HUES48 (cell line): Measurements from ENCODE around the gene DRG2.

Source experiments
- H3K27ac ChIP-seq: one replicate; pipeline ENCODE4 v1.7.0; 2013; ENCODE audit warnings: low read depth, low read length, inconsistent platforms
- H3K27me3 ChIP-seq: 2 replicates; pipeline ENCODE4 v1.6.1; 2013; ENCODE audit warnings: mild to moderate bottlenecking, low read length; ENCODE audit not compliant: control insufficient read depth, insufficient read depth
- H3K36me3 ChIP-seq: 2 replicates; pipeline ENCODE4 v1.6.1; 2013; ENCODE audit warnings: low read length; ENCODE audit not compliant: control insufficient read depth, insufficient read depth
- H3K4me1 ChIP-seq: 2 replicates; pipeline ENCODE4 v1.6.1; 2013; ENCODE audit warnings: mild to moderate bottlenecking, low read length; ENCODE audit not compliant: control insufficient read depth, insufficient read depth
- H3K4me3 ChIP-seq: 2 replicates; pipeline ENCODE4 v1.5.1; 2013; ENCODE audit warnings: mild to moderate bottlenecking, low read depth, low read length
- H3K9ac ChIP-seq: 2 replicates; pipeline ENCODE4 v1.6.1; 2013; ENCODE audit warnings: mild to moderate bottlenecking, low read depth, low read length, moderate library complexity
- H3K9me3 ChIP-seq: 2 replicates; pipeline ENCODE4 v1.6.1; 2013; ENCODE audit warnings: low read length; ENCODE audit not compliant: control insufficient read depth, insufficient read depth

DRG2 gene

DNA sequence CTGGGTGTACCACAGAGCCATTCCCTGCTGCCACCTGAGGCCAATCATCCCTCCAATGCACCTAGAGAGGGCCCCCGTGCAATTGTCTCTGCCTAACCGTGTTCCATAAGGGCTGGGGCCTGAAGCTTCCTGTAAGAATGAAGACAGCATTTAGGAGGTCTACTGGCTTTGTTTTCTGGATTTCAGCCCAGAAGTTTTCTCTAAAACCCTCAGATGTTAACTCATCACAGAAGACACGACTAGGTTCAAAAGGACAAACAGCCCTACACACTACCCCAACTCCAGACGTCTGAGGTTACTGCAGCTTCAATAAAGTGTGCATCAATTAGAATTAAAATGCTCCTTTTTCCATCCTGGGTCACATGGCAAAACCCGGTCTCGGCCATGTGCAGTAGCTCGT lies 10.8 kb upstream of the DRG2 start:
- no peaks in the 10 kb centered on the region for H3K9me3 ChIP-seq
- no peaks in the 10 kb centered on the region for H3K4me1 ChIP-seq

DNA sequence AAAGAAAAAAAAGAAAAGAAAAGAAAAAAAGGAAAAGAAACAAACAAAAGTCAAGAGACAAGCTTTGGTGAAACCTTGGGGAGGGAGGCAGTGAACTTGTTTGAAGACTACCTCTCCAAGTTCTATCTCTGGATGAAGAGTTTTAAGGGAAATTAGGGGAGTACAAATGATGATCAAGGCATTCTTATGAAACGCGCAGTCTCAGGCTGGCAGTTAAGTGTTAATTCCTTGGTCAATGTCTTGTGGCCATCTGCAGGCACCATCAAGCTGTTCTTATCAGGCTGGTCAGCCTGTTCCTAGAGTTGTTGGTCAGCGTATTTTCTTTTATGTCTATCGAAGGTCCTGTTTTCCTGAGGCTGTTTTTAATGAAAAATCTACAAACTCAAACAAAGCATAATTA lies 8.2 kb upstream of the DRG2 start:
- Histone ChIP-seq H3K36me3 (no peaks in the 10 kb centered on the region), H3K4me3 (no peak overlapping the region), H3K9me3 (no peaks in the 10 kb centered on the region), H3K27ac (no peak overlapping the region), H3K27me3 (no peaks in the 10 kb centered on the region), H3K4me1 (no peaks in the 10 kb centered on the region), H3K9ac (no peak overlapping the region)

More for the DNA sequence above, 10.8 kb upstream of the DRG2 start:
- no peaks in the 10 kb centered on the region for H3K27me3 ChIP-seq
- no peak overlapping the region for H3K9ac ChIP-seq
- no peaks in the 10 kb centered on the region for H3K36me3 ChIP-seq
- no peak overlapping the region for H3K27ac ChIP-seq
- H3K4me3 ChIP-seq = no peak overlapping the region

DNA sequence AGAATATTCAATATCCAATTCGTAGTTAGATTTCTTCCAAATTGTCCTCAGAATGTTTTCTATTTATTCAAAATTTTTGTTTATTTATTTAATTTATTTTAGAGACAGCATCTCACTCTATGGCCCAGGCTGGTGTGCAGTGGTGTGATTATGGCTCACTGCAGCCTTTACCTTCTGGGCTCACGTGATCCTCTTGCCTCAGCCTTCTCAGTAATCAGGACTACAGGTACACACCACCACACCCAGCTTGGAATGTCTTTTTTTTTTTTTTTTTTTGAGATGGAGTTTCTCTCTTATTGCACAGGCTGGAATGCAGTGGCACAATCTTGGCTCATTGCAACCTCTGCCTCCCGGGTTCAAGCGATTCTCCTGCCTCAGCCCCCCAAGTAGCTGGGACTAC lies 3.5 kb upstream of the DRG2 start:
- Histone ChIP-seq H3K4me3 (no peak overlapping the region), H3K9ac (no peak overlapping the region), H3K4me1 (no peaks in the 10 kb centered on the region), H3K36me3 (no peaks in the 10 kb centered on the region), H3K27me3 (no peaks in the 10 kb centered on the region), H3K9me3 (no peaks in the 10 kb centered on the region), H3K27ac (no peak overlapping the region)

DNA sequence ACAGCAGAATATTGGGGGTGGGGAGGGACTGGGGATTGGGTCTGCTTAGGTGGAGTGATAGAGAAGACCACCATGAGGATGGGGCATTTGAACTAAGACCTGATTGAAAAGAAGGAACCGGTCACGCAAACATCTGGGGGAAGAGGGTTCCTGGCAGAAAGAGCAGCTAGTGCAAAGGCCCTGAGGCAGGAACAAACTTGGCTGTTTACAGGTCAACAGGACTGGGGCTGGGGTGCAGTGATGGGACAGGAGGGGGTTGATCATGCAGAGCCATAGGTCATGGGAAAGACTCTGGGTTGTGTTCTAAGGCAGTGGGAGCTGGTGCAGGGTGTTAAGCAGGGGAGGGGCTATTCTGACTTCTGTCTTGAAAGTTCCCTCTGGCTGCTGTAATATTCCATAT lies 1.9 kb downstream of the DRG2 start:
- Histone ChIP-seq H3K27me3 (no peaks in the 10 kb centered on the region), H3K9me3 (no peaks in the 10 kb centered on the region), H3K9ac (no peak overlapping the region), H3K4me1 (no peaks in the 10 kb centered on the region), H3K27ac (no peak overlapping the region), H3K36me3 (peaks cover 18% of the 10 kb centered on the region), H3K4me3 (no peak overlapping the region)

DNA sequence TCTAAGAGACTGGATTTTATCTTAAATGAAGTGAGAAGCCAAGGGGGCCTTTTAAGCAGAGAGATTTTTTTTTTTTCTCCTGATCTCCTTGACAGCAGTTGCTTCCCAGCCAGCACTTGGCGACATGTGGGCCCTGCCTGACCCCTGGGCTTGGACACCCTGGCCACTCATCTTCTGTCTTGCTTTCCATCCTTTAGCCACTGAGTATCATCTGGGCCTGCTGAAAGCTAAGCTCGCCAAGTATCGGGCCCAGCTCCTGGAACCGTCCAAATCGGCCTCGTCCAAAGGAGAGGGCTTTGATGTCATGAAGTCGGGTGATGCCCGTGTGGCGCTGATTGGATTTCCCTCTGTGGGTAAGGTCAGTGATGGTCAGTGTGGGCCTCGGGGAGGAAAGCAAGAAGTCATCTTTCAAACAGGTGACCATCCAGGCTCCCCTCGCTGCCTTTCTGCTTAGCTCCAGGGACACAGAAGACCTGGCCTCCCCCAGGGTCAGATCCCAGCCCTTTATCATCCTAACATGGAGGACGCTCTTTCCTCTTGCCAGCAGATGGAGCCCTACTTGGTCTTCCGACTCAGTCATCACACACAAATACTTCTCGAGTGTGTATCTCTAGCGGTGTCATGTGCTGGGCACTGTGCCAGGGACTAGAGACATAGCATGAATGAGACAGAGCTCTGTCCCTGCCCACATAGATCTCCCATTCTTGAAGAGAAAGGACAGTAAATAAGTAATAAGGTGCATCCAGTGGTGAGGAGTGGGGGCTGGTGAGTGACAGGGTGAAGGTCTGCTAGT lies 6.1 kb downstream of the DRG2 start:
- no peak overlapping the region for H3K9ac ChIP-seq
- no peak overlapping the region for H3K27ac ChIP-seq

DNA sequence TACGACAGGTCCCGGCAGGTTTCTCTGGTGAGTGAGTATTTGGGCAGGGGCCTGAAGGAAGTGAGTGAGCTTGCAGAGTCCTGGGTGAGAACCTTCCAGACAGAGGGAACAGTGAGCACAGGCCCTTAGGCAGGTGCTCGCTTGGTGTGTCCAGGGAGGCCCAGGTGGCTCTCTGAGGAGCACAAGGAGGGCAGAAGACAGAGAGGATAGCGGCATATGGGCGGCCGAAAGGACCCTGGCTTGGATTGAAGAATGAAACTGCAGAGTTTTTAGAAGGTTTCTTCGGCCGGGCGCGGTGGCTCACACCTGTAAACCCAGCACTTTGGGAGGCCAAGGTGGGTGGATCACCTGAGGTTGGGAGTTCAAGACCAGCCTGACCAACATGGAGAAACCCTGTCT lies 6.7 kb downstream of the DRG2 start:
- peaks cover 58% of the 10 kb centered on the region for H3K36me3 ChIP-seq
- H3K4me3 ChIP-seq = no peak overlapping the region
- H3K27me3 ChIP-seq = no peaks in the 10 kb centered on the region
- H3K9me3 ChIP-seq = no peaks in the 10 kb centered on the region
- no peak overlapping the region for H3K27ac ChIP-seq
- H3K9ac ChIP-seq = no peak overlapping the region
- H3K4me1 ChIP-seq = no peaks in the 10 kb centered on the region

More for the DNA sequence above, 6.1 kb downstream of the DRG2 start:
- no peaks in the 10 kb centered on the region for H3K9me3 ChIP-seq
- no peaks in the 10 kb centered on the region for H3K4me1 ChIP-seq
- no peak overlapping the region for H3K4me3 ChIP-seq
- H3K36me3 ChIP-seq = peaks cover 52% of the 10 kb centered on the region
- no peaks in the 10 kb centered on the region for H3K27me3 ChIP-seq

DNA sequence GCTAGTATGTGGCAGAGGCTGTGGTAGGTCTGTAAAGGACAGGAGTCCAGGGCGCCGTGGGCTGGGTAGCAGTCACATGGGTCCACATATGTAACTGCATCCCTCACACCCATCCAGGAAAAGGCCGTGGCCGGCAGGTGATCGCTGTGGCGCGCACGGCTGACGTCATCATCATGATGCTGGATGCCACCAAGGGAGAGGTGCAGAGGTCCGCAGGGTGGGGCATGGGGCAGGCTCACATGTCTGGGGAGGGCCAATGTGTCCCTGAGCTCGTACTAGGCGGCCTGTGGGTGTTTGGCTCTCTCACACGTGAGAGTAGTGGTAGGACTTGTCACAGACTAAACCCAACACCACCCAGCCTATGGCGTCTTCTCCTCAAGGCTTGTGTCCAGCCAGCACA lies 11.8 kb downstream of the DRG2 start:
- H3K9me3 ChIP-seq = no peaks in the 10 kb centered on the region
- H3K9ac ChIP-seq = no peak overlapping the region
- H3K27ac ChIP-seq = no peak overlapping the region
- H3K4me1 ChIP-seq = no peaks in the 10 kb centered on the region
- peaks cover 75% of the 10 kb centered on the region for H3K36me3 ChIP-seq
- H3K27me3 ChIP-seq = no peaks in the 10 kb centered on the region
- H3K4me3 ChIP-seq = no peak overlapping the region

DNA sequence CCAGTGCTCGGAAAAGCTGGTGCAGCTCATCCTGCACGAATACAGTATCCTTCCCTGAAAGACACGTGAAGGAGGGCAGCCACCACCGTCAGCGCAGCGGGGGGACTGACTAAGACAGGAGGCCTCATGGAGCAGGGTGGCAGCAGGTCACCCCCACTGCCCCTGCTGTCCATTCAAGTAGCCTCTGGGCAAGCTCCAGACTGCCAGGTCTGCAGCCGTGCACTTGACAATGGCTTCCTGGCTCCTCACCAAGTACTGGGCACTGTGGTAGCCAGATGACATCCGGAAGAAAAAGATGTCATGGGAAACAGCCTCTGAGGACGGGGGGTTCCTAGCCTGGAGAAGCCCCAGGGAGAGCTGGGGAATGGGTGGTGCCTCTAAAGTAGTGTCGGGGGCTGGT lies 12.9 kb downstream of the DRG2 start:
- Histone ChIP-seq H3K27ac (no peak overlapping the region), H3K4me1 (no peaks in the 10 kb centered on the region), H3K36me3 (peaks cover 81% of the 10 kb centered on the region), H3K9ac (no peak overlapping the region), H3K4me3 (no peak overlapping the region), H3K9me3 (no peaks in the 10 kb centered on the region), H3K27me3 (no peaks in the 10 kb centered on the region)

DNA sequence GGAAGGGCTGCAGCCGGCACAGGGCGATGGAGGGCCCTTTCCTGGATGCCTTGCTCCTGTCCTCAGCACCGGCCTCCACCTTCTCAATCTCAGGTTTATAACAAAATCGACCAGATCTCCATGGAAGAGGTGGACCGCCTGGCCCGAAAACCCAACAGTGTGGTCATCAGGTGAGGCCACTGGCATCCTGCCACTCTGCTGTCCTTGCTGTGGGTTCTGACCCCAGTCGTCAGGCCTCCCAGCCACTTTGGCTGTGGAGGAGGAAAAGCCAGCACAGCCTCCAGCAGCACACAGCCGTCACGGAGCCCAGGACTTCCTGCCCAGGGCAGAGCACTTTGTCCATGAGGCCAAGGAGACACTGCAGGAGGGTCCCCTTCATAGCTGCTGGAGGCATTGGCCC lies 14.1 kb downstream of the DRG2 start:
- no peaks in the 10 kb centered on the region for H3K27me3 ChIP-seq
- no peak overlapping the region for H3K9ac ChIP-seq
- H3K9me3 ChIP-seq = no peaks in the 10 kb centered on the region
- H3K36me3 ChIP-seq = peaks cover 80% of the 10 kb centered on the region
- H3K4me1 ChIP-seq = no peaks in the 10 kb centered on the region
- no peak overlapping the region for H3K4me3 ChIP-seq
- no peak overlapping the region for H3K27ac ChIP-seq

DNA sequence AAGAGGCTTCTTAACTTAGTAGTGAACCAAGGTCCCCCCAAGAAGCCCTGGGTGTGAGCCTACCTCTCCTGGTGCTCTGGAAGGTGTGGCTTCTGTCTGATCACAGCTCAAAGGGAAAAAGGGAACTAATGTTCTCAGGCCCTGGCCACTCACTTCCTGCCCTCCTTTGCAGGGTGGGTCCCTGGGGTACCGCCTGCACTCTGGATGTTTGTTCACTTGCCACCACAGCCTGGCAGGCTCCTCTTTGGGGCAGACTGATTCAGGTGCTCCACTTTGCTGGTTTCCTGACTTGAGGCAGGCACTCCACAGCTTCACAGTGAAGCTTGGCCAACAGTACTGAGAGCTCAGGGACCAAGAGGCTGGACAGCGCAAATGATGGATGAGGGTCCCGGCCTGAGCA lies 14.9 kb downstream of the DRG2 start:
- H3K9ac ChIP-seq = no peak overlapping the region
- H3K27me3 ChIP-seq = no peaks in the 10 kb centered on the region
- H3K9me3 ChIP-seq = no peaks in the 10 kb centered on the region
- no peaks in the 10 kb centered on the region for H3K4me1 ChIP-seq
- peaks cover 79% of the 10 kb centered on the region for H3K36me3 ChIP-seq
- H3K4me3 ChIP-seq = no peak overlapping the region
- H3K27ac ChIP-seq = no peak overlapping the region

DNA sequence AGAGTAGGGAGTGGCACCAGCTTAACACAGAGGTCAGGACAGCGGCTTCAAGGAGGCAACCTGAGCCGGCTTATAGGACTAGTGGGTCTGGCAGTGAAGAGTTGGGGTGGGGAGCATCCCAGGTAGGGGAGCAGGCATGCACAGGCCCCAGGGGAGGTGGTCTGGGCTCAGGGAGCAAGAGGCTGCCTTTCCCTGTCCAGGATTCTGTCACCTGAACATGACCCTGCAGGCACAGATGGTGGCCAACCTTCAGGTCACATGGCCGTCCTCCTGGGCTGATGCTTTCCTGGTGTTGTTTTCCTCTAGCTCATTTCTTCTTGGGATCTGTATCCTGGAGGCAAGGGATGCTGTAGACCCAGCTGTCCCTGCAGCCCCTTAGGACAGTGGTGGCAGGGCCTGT lies 17.3 kb downstream of the DRG2 start:
- Histone ChIP-seq H3K27ac (no peak overlapping the region), H3K36me3 (peaks cover 55% of the 10 kb centered on the region), H3K27me3 (no peaks in the 10 kb centered on the region), H3K4me3 (no peak overlapping the region), H3K9ac (no peak overlapping the region), H3K4me1 (no peaks in the 10 kb centered on the region), H3K9me3 (no peaks in the 10 kb centered on the region)
